Hepatocyte (in vitro differentiated cells): Measurements from ENCODE around the gene TMCC2.
"Not testable (repeated sequence)": the region's sequence is repeated elsewhere in the genome, so short reads cannot be mapped to it uniquely, and the experiment has no call there.

Source experiments
- EZH2 ChIP-seq: fragments of 200-600 bp; sonication (generic); IDR thresholded peaks from 2 replicates; pipeline ENCODE4 v1.6.1; 2016; ENCODE audit warnings: antibody characterized with exemption, mild to moderate bottlenecking, borderline replicate concordance
- EZH2phosphoT487 ChIP-seq: fragments of 200-600 bp; sonication (generic); IDR thresholded peaks from one replicate; pipeline ENCODE4 v1.6.1; 2018; ENCODE audit warnings: antibody characterized with exemption, mild to moderate bottlenecking, low read depth, moderate library complexity; ENCODE audit not compliant: unreplicated experiment, severe bottlenecking
- TF ChIP-seq, protein P1 (sequence below): fragments of 200-600 bp; sonication (generic); IDR thresholded peaks from 2 replicates; pipeline ENCODE4 v1.5.1; 2016; ENCODE audit warnings: antibody characterized with exemption, mild to moderate bottlenecking; ENCODE audit not compliant: poor library complexity

DNA sequence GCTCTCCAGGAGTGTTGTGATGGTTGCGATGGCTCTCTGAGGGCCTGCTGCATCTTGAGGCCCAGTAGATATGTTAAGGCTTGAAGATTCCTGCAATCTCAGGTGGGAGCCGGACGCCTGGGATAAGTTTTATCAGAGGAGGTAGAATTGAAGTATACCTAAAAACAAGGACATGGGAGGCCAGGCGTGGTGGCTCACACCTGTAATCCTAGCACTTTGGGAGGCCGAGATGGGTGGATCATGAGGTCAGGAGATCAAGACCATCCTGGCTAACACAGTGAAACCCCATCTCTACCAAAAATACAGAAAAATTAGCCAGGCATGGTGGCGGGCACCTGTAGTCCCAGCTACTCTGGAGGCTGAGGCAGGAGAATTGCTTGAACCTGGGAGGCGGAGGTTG lies 6.2 kb downstream of the TMCC2 start:
- TF ChIP-seq, protein P1, sequence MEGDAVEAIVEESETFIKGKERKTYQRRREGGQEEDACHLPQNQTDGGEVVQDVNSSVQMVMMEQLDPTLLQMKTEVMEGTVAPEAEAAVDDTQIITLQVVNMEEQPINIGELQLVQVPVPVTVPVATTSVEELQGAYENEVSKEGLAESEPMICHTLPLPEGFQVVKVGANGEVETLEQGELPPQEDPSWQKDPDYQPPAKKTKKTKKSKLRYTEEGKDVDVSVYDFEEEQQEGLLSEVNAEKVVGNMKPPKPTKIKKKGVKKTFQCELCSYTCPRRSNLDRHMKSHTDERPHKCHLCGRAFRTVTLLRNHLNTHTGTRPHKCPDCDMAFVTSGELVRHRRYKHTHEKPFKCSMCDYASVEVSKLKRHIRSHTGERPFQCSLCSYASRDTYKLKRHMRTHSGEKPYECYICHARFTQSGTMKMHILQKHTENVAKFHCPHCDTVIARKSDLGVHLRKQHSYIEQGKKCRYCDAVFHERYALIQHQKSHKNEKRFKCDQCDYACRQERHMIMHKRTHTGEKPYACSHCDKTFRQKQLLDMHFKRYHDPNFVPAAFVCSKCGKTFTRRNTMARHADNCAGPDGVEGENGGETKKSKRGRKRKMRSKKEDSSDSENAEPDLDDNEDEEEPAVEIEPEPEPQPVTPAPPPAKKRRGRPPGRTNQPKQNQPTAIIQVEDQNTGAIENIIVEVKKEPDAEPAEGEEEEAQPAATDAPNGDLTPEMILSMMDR: not testable (repeated sequence)
- not testable (repeated sequence) for TF ChIP-seq EZH2, EZH2phosphoT487
